ENCODE measurements around the gene GPC5. TPM values are rescaled to one million over a fixed set of nuclear protein-coding genes. Genes with fewer than 3 reads are reported as not detected.
"Not testable (repeated sequence)": the region's sequence is repeated elsewhere in the genome, so short reads cannot be mapped to it uniquely, and the experiment has no call there.

GPC5 gene
- polyA plus RNA-seq, 2 donors = not detected

- not testable (repeated sequence) for H3K4me1 ChIP-seq (ENCODE audit: control insufficient read depth in 2 of 2, insufficient read depth in 2 of 2, low read length in 1 of 2); H3K9me3 ChIP-seq (ENCODE audit: control insufficient read depth in 2 of 2, insufficient read depth in 1 of 2, low read depth in 1 of 2, low read length in 1 of 2); H3K36me3 ChIP-seq (ENCODE audit: control insufficient read depth in 2 of 2, insufficient read depth in 2 of 2, low read length in 1 of 2); H3K27ac ChIP-seq (ENCODE audit: low read depth in 2 of 2, low read length in 1 of 2); H3K27me3 ChIP-seq (ENCODE audit: control insufficient read depth in 1 of 2, insufficient read depth in 2 of 2, low read length in 2 of 2); H3K4me3 ChIP-seq (ENCODE audit: low read depth in 1 of 2, low read length in 2 of 2)
- WGBS, 2 donors = 83 to 85% methylated on average over 3 of the region's 3 CpGs
These were observed 403.4 kb downstream of the GPC5 start for GRCh38 chr13:91801772-91802171.

GRCh38 chr13:91802957-91803356 is 404.5 kb downstream of the GPC5 start:
- Histone ChIP-seq H3K27me3 (ENCODE audit: control insufficient read depth in 1 of 2, insufficient read depth in 2 of 2, low read length in 2 of 2) (no peaks in the 10 kb centered on the region), H3K4me3 (ENCODE audit: low read depth in 1 of 2, low read length in 2 of 2) (no peak overlapping the region), H3K27ac (ENCODE audit: low read depth in 2 of 2, low read length in 1 of 2) (no peak overlapping the region), H3K4me1 (ENCODE audit: control insufficient read depth in 2 of 2, insufficient read depth in 2 of 2, low read length in 1 of 2) (no peaks in the 10 kb centered on the region), H3K9me3 (ENCODE audit: control insufficient read depth in 2 of 2, insufficient read depth in 1 of 2, low read depth in 1 of 2, low read length in 1 of 2) (no peaks in the 10 kb centered on the region), H3K36me3 (ENCODE audit: control insufficient read depth in 2 of 2, insufficient read depth in 2 of 2, low read length in 1 of 2) (no peaks in the 10 kb centered on the region)

- H3K36me3 ChIP-seq (ENCODE audit: control insufficient read depth in 2 of 2, insufficient read depth in 2 of 2, low read length in 1 of 2) = no peaks in the 10 kb centered on the region
- no peak overlapping the region for H3K27ac ChIP-seq (ENCODE audit: low read depth in 2 of 2, low read length in 1 of 2)
- H3K27me3 ChIP-seq (ENCODE audit: control insufficient read depth in 1 of 2, insufficient read depth in 2 of 2, low read length in 2 of 2) = no peaks in the 10 kb centered on the region
- H3K4me1 ChIP-seq (ENCODE audit: control insufficient read depth in 2 of 2, insufficient read depth in 2 of 2, low read length in 1 of 2) = no peaks in the 10 kb centered on the region
- no peaks in the 10 kb centered on the region for H3K9me3 ChIP-seq (ENCODE audit: control insufficient read depth in 2 of 2, insufficient read depth in 1 of 2, low read depth in 1 of 2, low read length in 1 of 2)
- WGBS, 2 donors = 71 to 81% methylated on average over 1 of the region's 1 CpG
- no peak overlapping the region for H3K4me3 ChIP-seq (ENCODE audit: low read depth in 1 of 2, low read length in 2 of 2)
These were observed 406.3 kb downstream of the GPC5 start for GRCh38 chr13:91804724-91805123.

- no peaks in the 10 kb centered on the region for H3K9me3 ChIP-seq (ENCODE audit: control insufficient read depth in 2 of 2, insufficient read depth in 1 of 2, low read depth in 1 of 2, low read length in 1 of 2)
- H3K27ac ChIP-seq (ENCODE audit: low read depth in 2 of 2, low read length in 1 of 2) = no peak overlapping the region
- H3K27me3 ChIP-seq (ENCODE audit: control insufficient read depth in 1 of 2, insufficient read depth in 2 of 2, low read length in 2 of 2) = no peaks in the 10 kb centered on the region
- H3K4me1 ChIP-seq (ENCODE audit: control insufficient read depth in 2 of 2, insufficient read depth in 2 of 2, low read length in 1 of 2) = no peaks in the 10 kb centered on the region
- H3K4me3 ChIP-seq (ENCODE audit: low read depth in 1 of 2, low read length in 2 of 2) = no peak overlapping the region
- H3K36me3 ChIP-seq (ENCODE audit: control insufficient read depth in 2 of 2, insufficient read depth in 2 of 2, low read length in 1 of 2) = no peaks in the 10 kb centered on the region
- 73 to 79% methylated on average over 1 of the region's 1 CpG for WGBS, 2 donors
These were observed 407.2 kb downstream of the GPC5 start for GRCh38 chr13:91805605-91806004.

DNA sequence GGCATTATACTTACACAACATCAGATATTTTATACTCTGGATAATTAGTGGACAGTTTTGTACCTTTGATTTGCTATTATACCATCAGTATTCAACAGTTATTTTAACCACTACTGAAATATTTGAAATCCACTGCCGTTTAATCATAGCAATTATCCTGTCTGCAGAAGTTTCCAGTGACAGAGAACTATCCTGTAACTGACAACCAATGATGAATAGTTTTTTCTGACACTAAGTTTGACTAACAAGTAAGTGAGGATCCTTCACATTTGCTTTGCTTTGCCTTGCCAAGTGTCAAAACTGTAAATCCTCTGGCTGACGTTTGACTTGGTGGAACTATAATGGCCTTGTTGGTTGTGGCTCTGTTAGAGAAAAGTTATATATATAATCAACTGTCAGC is 410.7 kb downstream of the GPC5 start:
- no peaks in the 10 kb centered on the region for H3K4me1 ChIP-seq (ENCODE audit: control insufficient read depth in 2 of 2, insufficient read depth in 2 of 2, low read length in 1 of 2)
- 54 to 61% methylated on average over 2 of the region's 2 CpGs for WGBS, 2 donors

GRCh38 chr13:91813253-91813652 is 414.8 kb downstream of the GPC5 start:
- Histone ChIP-seq H3K9me3 (ENCODE audit: control insufficient read depth in 2 of 2, insufficient read depth in 1 of 2, low read depth in 1 of 2, low read length in 1 of 2) (no peaks in the 10 kb centered on the region), H3K4me3 (ENCODE audit: low read depth in 1 of 2, low read length in 2 of 2) (no peak overlapping the region), H3K27me3 (ENCODE audit: control insufficient read depth in 1 of 2, insufficient read depth in 2 of 2, low read length in 2 of 2) (no peaks in the 10 kb centered on the region), H3K36me3 (ENCODE audit: control insufficient read depth in 2 of 2, insufficient read depth in 2 of 2, low read length in 1 of 2) (no peaks in the 10 kb centered on the region), H3K27ac (ENCODE audit: low read depth in 2 of 2, low read length in 1 of 2) (no peak overlapping the region), H3K4me1 (ENCODE audit: control insufficient read depth in 2 of 2, insufficient read depth in 2 of 2, low read length in 1 of 2) (no peaks in the 10 kb centered on the region)
- WGBS, 2 donors = 30 to 31% methylated on average over 4 of the region's 4 CpGs

More for the DNA sequence above, 410.7 kb downstream of the GPC5 start:
- no peak overlapping the region for H3K27ac ChIP-seq (ENCODE audit: low read depth in 2 of 2, low read length in 1 of 2)
- H3K4me3 ChIP-seq (ENCODE audit: low read depth in 1 of 2, low read length in 2 of 2) = no peak overlapping the region
- H3K9me3 ChIP-seq (ENCODE audit: control insufficient read depth in 2 of 2, insufficient read depth in 1 of 2, low read depth in 1 of 2, low read length in 1 of 2) = no peaks in the 10 kb centered on the region
- H3K36me3 ChIP-seq (ENCODE audit: control insufficient read depth in 2 of 2, insufficient read depth in 2 of 2, low read length in 1 of 2) = no peaks in the 10 kb centered on the region
- no peaks in the 10 kb centered on the region for H3K27me3 ChIP-seq (ENCODE audit: control insufficient read depth in 1 of 2, insufficient read depth in 2 of 2, low read length in 2 of 2)

DNA sequence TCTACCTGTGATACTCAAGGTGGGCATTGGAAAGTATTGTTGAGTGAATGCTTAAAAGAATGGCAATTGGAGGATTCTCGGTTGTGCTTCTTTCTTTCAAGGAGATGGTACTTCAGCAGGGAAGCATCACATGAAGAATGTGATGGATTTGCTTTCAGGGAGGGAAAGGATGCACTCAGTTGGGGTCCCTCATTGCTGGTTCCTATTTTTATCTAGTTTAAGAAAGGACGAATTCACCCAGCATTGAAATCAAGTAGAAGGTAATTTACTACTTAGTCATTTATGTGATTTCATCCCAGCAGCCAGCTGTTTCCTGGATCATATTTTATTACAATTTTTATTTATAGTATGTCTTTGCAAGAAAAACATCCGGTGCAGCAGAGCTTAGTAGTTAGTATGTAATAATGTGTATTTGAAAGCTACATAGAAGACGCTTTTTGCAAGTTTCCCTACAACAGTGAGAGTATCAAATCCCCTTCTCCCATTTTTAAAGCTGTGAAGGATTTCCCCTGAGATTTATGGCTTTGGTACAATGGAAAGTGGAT is 417.9 kb downstream of the GPC5 start:
- Histone ChIP-seq H3K4me1 (ENCODE audit: control insufficient read depth in 2 of 2, insufficient read depth in 2 of 2, low read length in 1 of 2) (no peaks in the 10 kb centered on the region), H3K27ac (ENCODE audit: low read depth in 2 of 2, low read length in 1 of 2) (no peak overlapping the region), H3K4me3 (ENCODE audit: low read depth in 1 of 2, low read length in 2 of 2) (no peak overlapping the region), H3K36me3 (ENCODE audit: control insufficient read depth in 2 of 2, insufficient read depth in 2 of 2, low read length in 1 of 2) (no peaks in the 10 kb centered on the region), H3K9me3 (ENCODE audit: control insufficient read depth in 2 of 2, insufficient read depth in 1 of 2, low read depth in 1 of 2, low read length in 1 of 2) (no peaks in the 10 kb centered on the region), H3K27me3 (ENCODE audit: control insufficient read depth in 1 of 2, insufficient read depth in 2 of 2, low read length in 2 of 2) (no peaks in the 10 kb centered on the region)
- 43 to 45% methylated on average over 4 of the region's 4 CpGs for WGBS, 2 donors

DNA sequence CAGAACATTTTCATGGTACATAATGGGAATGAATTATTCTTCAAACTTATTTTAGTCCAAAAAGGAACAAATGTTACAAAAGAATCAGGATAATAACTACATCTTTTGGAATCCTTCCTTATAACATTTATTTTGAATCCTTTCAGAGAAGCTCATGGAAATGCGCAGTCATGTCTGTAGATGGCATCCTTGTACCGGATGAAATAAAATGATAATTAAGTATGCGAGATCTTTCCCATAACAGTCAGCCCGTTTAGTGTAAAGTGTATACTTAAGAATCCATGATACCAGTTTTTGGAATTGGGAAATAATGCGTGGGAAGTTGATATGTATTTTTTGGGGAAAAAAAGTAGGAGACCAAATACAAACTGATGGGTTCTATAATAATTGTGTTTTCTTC is 418.8 kb downstream of the GPC5 start:
- Histone ChIP-seq H3K4me1 (ENCODE audit: control insufficient read depth in 2 of 2, insufficient read depth in 2 of 2, low read length in 1 of 2) (no peaks in the 10 kb centered on the region), H3K36me3 (ENCODE audit: control insufficient read depth in 2 of 2, insufficient read depth in 2 of 2, low read length in 1 of 2) (no peaks in the 10 kb centered on the region), H3K9me3 (ENCODE audit: control insufficient read depth in 2 of 2, insufficient read depth in 1 of 2, low read depth in 1 of 2, low read length in 1 of 2) (no peaks in the 10 kb centered on the region), H3K27me3 (ENCODE audit: control insufficient read depth in 1 of 2, insufficient read depth in 2 of 2, low read length in 2 of 2) (no peaks in the 10 kb centered on the region), H3K4me3 (ENCODE audit: low read depth in 1 of 2, low read length in 2 of 2) (no peak overlapping the region), H3K27ac (ENCODE audit: low read depth in 2 of 2, low read length in 1 of 2) (no peak overlapping the region)
- 49 to 55% methylated on average over 5 of the region's 5 CpGs for WGBS, 2 donors

- no peak overlapping the region for H3K4me3 ChIP-seq (ENCODE audit: low read depth in 1 of 2, low read length in 2 of 2)
- no peak overlapping the region for H3K27ac ChIP-seq (ENCODE audit: low read depth in 2 of 2, low read length in 1 of 2)
- no peaks in the 10 kb centered on the region for H3K4me1 ChIP-seq (ENCODE audit: control insufficient read depth in 2 of 2, insufficient read depth in 2 of 2, low read length in 1 of 2)
- H3K9me3 ChIP-seq (ENCODE audit: control insufficient read depth in 2 of 2, insufficient read depth in 1 of 2, low read depth in 1 of 2, low read length in 1 of 2) = no peaks in the 10 kb centered on the region
- no peaks in the 10 kb centered on the region for H3K27me3 ChIP-seq (ENCODE audit: control insufficient read depth in 1 of 2, insufficient read depth in 2 of 2, low read length in 2 of 2)
- H3K36me3 ChIP-seq (ENCODE audit: control insufficient read depth in 2 of 2, insufficient read depth in 2 of 2, low read length in 1 of 2) = no peaks in the 10 kb centered on the region
These were observed 426.0 kb downstream of the GPC5 start for GRCh38 chr13:91824416-91824815.

DNA sequence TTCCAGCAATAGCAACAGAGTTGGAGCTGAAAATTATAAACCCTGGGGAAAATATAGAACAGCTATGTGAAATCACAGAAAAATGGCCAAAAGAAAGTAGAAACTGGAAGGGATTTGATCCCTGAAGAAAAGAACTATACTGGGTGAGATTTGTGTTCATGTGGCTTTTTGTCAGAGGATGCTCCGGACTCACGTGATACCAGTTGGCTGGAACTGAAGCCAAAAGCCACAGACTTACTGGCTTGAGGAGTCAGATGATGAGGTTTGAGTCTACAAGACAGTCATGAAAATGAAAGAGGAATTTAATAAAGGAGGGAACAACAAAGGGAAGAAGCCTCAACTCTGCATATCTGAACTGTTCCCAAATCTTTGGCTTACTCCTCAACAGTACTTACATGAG is 427.1 kb downstream of the GPC5 start:
- no peaks in the 10 kb centered on the region for H3K36me3 ChIP-seq (ENCODE audit: control insufficient read depth in 2 of 2, insufficient read depth in 2 of 2, low read length in 1 of 2)
- H3K9me3 ChIP-seq (ENCODE audit: control insufficient read depth in 2 of 2, insufficient read depth in 1 of 2, low read depth in 1 of 2, low read length in 1 of 2) = no peaks in the 10 kb centered on the region
- H3K27ac ChIP-seq (ENCODE audit: low read depth in 2 of 2, low read length in 1 of 2) = no peak overlapping the region
- WGBS, 2 donors = 74 to 77% methylated on average over 2 of the region's 2 CpGs
- H3K27me3 ChIP-seq (ENCODE audit: control insufficient read depth in 1 of 2, insufficient read depth in 2 of 2, low read length in 2 of 2) = no peaks in the 10 kb centered on the region
- no peaks in the 10 kb centered on the region for H3K4me1 ChIP-seq (ENCODE audit: control insufficient read depth in 2 of 2, insufficient read depth in 2 of 2, low read length in 1 of 2)
- no peak overlapping the region for H3K4me3 ChIP-seq (ENCODE audit: low read depth in 1 of 2, low read length in 2 of 2)

All from esophagus (tissue), 2 donors.